HG03575 (cell line): ENCODE measurements around the gene FBXO42.

Source experiments
- ATAC-seq: cut with Tn5 transposase; IDR thresholded peaks from one replicate; pipeline ENCODE4 v1.9.1; 2021; ENCODE audit not compliant: unreplicated experiment, insufficient number of reproducible peaks, low FRiP score; ENCODE audit errors: extremely low read depth

The FBXO42 gene

DNA sequence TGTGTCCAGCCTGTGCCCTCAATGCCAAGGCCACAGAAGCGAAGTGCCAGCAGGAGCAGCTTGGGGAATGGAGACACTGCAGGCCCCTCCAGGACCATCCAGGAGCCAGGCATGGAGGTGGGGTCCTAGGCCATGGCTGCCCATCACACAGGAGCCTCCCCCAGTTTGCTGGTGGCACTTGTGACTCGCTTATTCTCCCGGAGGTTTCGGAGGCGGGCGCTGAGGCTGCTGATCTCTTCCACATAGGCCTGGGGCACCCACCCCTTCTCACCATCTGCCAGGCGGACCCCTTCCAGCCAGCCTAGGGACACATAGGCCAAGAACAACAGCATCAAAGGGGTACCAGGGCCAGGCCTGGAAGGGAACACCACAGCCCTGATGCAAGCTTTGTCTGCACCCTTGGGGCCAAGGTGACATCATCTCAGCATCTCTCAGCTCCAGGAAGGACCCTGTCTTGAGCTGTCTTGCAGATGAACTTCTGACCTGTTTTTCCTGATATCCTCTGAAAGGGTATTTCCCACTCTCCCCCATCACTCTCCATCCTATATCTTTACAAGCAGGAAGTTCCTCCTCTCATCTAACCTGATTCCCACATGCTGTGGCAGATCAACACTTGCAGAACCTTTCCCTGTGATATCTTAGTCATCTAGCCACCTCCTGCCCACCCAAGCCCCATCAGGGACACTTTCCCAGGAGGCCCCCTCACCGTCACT, 153.7 kb downstream of the FBXO42 start:
- no peak for ATAC-seq

DNA sequence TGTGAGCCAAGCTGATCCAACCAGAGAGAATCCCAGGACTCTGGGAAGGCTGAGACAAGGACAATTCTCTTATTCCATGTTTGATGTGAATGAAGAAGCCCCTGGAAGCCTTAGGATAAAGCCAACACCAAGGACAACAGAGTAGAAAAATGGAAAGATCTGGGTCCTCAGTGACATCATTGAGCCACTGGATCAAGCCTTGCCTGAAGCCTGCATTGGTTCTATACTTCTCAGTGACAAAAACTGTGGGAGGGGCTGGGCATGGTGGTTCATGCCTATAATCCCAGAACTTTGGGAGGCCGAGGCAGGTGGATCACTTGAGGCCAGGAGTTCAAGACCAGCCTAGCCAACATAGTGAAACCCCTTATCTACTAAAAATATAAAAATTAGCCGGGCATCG, 155.4 kb downstream of the FBXO42 start:
- ATAC-seq: no peak
